HepG2 (cell line): ENCODE data around the gene UBAP1. TPM values are rescaled to one million over a fixed set of nuclear protein-coding genes. Genes with fewer than 3 reads are reported as not detected.

Experiments
- ATAC-seq: fragments of 200-7000 bp; cut with Tn5 transposase; 3 replicates; pipeline ENCODE4 v1.9.1; 2020; ENCODE audit warnings: mild to moderate bottlenecking, moderate library complexity
- BruUV-seq: library from RNA; stranded (reverse); fragments of 400-500 nt; replicated peaks from 2 replicates; lab custom pipeline; 2021; lab: Mats Ljungman, UMichigan
- CTCF ChIA-PET: fragments of 300-600 bp; formaldehyde crosslinking; extraction: SDS; loops from one replicate; lab custom pipeline; 2021; ENCODE audit warnings: low total read pairs, inconsistent platforms, low intra/inter-chr PET ratio; lab: Yijun Ruan, JAX
- POLR2A ChIA-PET: fragments of 350-600 bp; sonication (Branson Sonifier 250); formaldehyde crosslinking; loops from one replicate; lab custom pipeline; 2020; ENCODE audit warnings: antibody characterized with exemption, inconsistent platforms; lab: Yijun Ruan, JAX
- DNase-seq: peaks from one replicate; pipeline ENCODE4 v3.0.0-alpha.2; 2015; ENCODE audit warnings: low spot score
- FAIRE-seq: peaks from 3 replicates; lab custom pipeline; 2011; peaks lifted over from hg19 to GRCh38; lab: Jason Lieb, UNC
- H2AFZ ChIP-seq: one replicate; pipeline ENCODE4 v1.6.1; 2011; ENCODE audit warnings: low read length, inconsistent platforms
- H3K27ac ChIP-seq: fragments of 300-600 bp; 3 replicates; pipeline ENCODE4 v1.8.0; 2011; ENCODE audit warnings: mixed run types, mild to moderate bottlenecking, mixed read lengths, low read length, inconsistent platforms; ENCODE audit not compliant: insufficient read depth; ENCODE audit errors: extremely low read length
- H3K27me3 ChIP-seq, 2 experiments: fragments of 200-600 bp in 1 of 2; 2 replicates in 1 of 2; 3 replicates in 1 of 2; pipeline versions ENCODE4 v1.6.0 to v1.8.0; 2011; ENCODE audit warnings: low read length in 2 of 2, mild to moderate bottlenecking in 2 of 2, moderate library complexity in 2 of 2, inconsistent platforms in 1 of 2; ENCODE audit not compliant: insufficient read depth in 2 of 2, control insufficient read depth in 1 of 2
- H3K36me3 ChIP-seq, 2 experiments: fragments of 200-600 bp in 1 of 2; replicated peaks in 1 of 2; 2 replicates in 1 of 2; 3 replicates in 1 of 2; pipeline versions ENCODE4 v1.5.1 to v1.8.0; 2011; ENCODE audit warnings: low read length in 2 of 2, inconsistent platforms in 1 of 2; ENCODE audit not compliant: insufficient read depth in 2 of 2, control insufficient read depth in 1 of 2
- H3K4me1 ChIP-seq: 2 replicates; pipeline ENCODE4 v1.5.1; 2012; ENCODE audit warnings: low read length, inconsistent platforms; ENCODE audit not compliant: insufficient read depth
- H3K4me2 ChIP-seq: 2 replicates; pipeline ENCODE4 v1.6.0; 2011; ENCODE audit warnings: low read depth, low read length, inconsistent platforms
- H3K4me3 ChIP-seq, 3 experiments: fragments of 200-600 bp in 1 of 3; sonication (generic), shearing (Covaris generic) in 1 of 3; replicated peaks in 1 of 3; 2 replicates each; pipeline ENCODE4 v1.5.1; 2011 to 2016; ENCODE audit warnings: low read length in 3 of 3, inconsistent platforms in 2 of 3, low read depth in 2 of 3, mild to moderate bottlenecking in 2 of 3, control low read depth in 1 of 3, mixed read lengths in 1 of 3; ENCODE audit not compliant: insufficient read depth in 1 of 3
- H3K79me2 ChIP-seq: one replicate; pipeline ENCODE4 v1.6.1; 2011; ENCODE audit warnings: low read length, inconsistent platforms; ENCODE audit not compliant: insufficient read depth
- H3K9ac ChIP-seq: 2 replicates; pipeline ENCODE4 v1.6.0; 2011; ENCODE audit warnings: mild to moderate bottlenecking, low read depth, low read length, inconsistent platforms; ENCODE audit not compliant: insufficient read depth
- H3K9me3 ChIP-seq: 2 replicates; pipeline ENCODE4 v1.5.1; 2012; ENCODE audit warnings: mild to moderate bottlenecking, low read length
- H4K20me1 ChIP-seq: 2 replicates; pipeline ENCODE4 v1.6.0; 2011; ENCODE audit warnings: inconsistent platforms, mild to moderate bottlenecking, low read length, moderate library complexity; ENCODE audit not compliant: insufficient read depth
- IKZF4 ChIP-seq: sonication (generic); formaldehyde crosslinking; IDR thresholded peaks from 2 replicates; pipeline ENCODE4 v1.5.1; 2020; ENCODE audit warnings: borderline replicate concordance, mild to moderate bottlenecking, low read depth, missing genetic modification reagents; ENCODE audit errors: not compliant biosample characterization
- MAFF ChIP-seq: IDR thresholded peaks from 2 replicates; pipeline ENCODE4 v1.6.1; 2011; ENCODE audit warnings: low read depth, low read length, improper control_type of control experiment
- NCOA1 ChIP-seq: sonication (generic); formaldehyde crosslinking; IDR thresholded peaks from 2 replicates; pipeline ENCODE4 v1.9.0; 2021; ENCODE audit warnings: missing genetic modification reagents
- PHB2 ChIP-seq: fragments of 450-650 bp; IDR thresholded peaks from 2 replicates; pipeline ENCODE4 v1.6.1; 2018; ENCODE audit not compliant: partially characterized antibody
- POLR2AphosphoS2 ChIP-seq: IDR thresholded peaks from 2 replicates; pipeline ENCODE4 v1.6.1; 2011; ENCODE audit warnings: low read depth, low read length, improper control_type of control experiment
- REL ChIP-seq: sonication (generic); formaldehyde crosslinking; conservative IDR thresholded peaks from 2 replicates; pipeline ENCODE4 v1.8.0; 2022; ENCODE audit warnings: mild to moderate bottlenecking, missing genetic modification reagents, moderate library complexity
- THYN1 ChIP-seq: sonication (generic); formaldehyde crosslinking; IDR thresholded peaks from 2 replicates; pipeline ENCODE4 v1.8.1; 2023; ENCODE audit warnings: low read depth, mild to moderate bottlenecking, moderate library complexity, missing genetic modification reagents, borderline replicate concordance
- YEATS4 ChIP-seq: sonication (generic); formaldehyde crosslinking; IDR thresholded peaks from 2 replicates; pipeline ENCODE4 v1.4.0; 2020; ENCODE audit warnings: missing genetic modification reagents, borderline replicate concordance
- ZNF713 ChIP-seq: sonication (generic); formaldehyde crosslinking; IDR thresholded peaks from 2 replicates; pipeline ENCODE4 v1.4.0; 2020; ENCODE audit warnings: mild to moderate bottlenecking, missing genetic modification reagents
- ZNF790 ChIP-seq: sonication (generic); formaldehyde crosslinking; IDR thresholded peaks from 2 replicates; pipeline ENCODE4 v1.8.0; 2022; ENCODE audit warnings: missing genetic modification reagents, mild to moderate bottlenecking, borderline replicate concordance
- WGBS: methylation state at CpG from one replicate; pipeline ENCODE4 v1.1.6; 2017; ENCODE audit warnings: low lambda C conversion rate; 5-methylcytosine and 5-hydroxymethylcytosine counted together
- in situ Hi-C: cut with HindIII; loops from 2 replicates; pipeline ENCODE4 v1.10.0; 2017; ENCODE audit warnings: low pct_unique_long_range_greater_than_20kb; ENCODE audit not compliant: extremely low pct_ligation_motif_present
- intact Hi-C: fragments of 100-400 bp; cut with micrococcal nuclease; formaldehyde crosslinking; loops from one replicate; pipeline ENCODE4 v1.10.0; 2022; ENCODE audit not compliant: unreplicated experiment
- polyA plus RNA-seq, 8 experiments: library from polyadenylated mRNA; depleted of rRNA in 3 of 8; stranded (reverse) in 7 of 8; unstranded in 1 of 8; fragments of >200 nt; fragmentation: Illumina TruSeq in 4 of 8; extraction: Trizol in 4 of 8; gene quantifications; 2 replicates each; pipeline versions ENCODE4 v1.2.1 to v1.2.3, GENCODE V29; 2011 to 2016; ENCODE audit warnings: low read depth in 4 of 8, missing spikeins in 1 of 8, mixed read lengths in 1 of 8; ENCODE audit not compliant: insufficient read depth in 1 of 8
- total RNA-seq, 5 experiments: library from RNA; depleted of rRNA; stranded (reverse); fragments of >200 nt; fragmentation: Illumina TruSeq; extraction: Trizol; gene quantifications; 2 replicates each; pipeline ENCODE4 v1.2.3, GENCODE V29; 2016; ENCODE audit warnings: low read depth in 1 of 5
- TF ChIP-seq, protein P1 (sequence below): IDR thresholded peaks from 2 replicates; pipeline ENCODE4 v1.6.1; 2016; ENCODE audit warnings: missing biosample characterization, missing genetic modification reagents, low read depth
- TF ChIP-seq, protein P2 (sequence below): sonication (generic); formaldehyde crosslinking; IDR thresholded peaks from 2 replicates; pipeline ENCODE4 v1.4.0; 2020; ENCODE audit warnings: mild to moderate bottlenecking, low read depth, missing genetic modification reagents
- TF ChIP-seq, protein P3 (sequence below): sonication (generic); formaldehyde crosslinking; IDR thresholded peaks from 2 replicates; pipeline ENCODE4 v1.5.1; 2020; ENCODE audit warnings: mild to moderate bottlenecking, missing genetic modification reagents, moderate library complexity

The UBAP1 gene
- total and polyA plus RNA-seq, 2 of the 13 experiments (the other 11 are each of a cell fraction or from before 2014, with no cell fraction given), result 19.5 to 40.5 TPM

DNA sequence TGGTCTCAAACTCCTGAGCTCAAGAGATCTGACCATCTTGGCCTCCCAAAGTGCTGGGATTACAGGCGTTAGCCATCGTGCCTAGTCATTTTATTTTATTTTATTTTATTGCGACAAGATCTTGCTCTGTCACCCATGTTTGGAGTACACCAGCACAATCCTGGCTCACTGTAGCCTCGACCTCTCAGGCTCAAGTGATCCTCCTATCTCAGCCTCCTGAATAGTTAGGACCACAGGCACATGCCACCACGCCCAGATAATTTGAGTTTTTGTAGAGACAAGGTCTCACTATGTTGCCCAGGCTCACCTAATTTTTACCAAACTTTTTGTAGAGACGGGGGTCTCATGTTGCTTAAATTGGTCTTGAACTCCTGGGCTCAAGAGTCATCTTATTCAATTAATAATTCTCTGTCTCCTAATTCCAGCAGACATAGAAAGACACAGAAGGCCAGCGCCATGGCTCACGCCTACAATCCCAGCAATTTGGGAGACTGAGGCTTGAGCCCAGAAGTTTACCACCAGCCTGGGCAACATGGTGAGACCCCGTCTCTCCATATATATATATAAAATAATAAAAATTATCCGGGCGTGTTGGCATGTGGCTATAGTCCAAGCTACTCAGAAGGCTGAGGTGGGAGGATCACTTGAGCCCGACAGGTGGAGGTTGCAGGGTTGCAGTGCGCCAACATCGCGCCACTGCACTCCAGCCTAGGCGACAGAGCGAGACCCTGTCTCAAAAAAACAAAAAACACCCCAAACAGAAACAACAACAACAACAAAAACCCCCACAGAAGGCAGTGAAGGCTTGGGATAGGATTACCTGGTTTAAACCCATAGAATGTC is 1.0 kb upstream of the UBAP1 start (continued):
- TF ChIP-seq ZNF713 (CRISPR knock-in tag) (no peak), IKZF4 (CRISPR knock-in tag) (no peak), YEATS4 (no peak), MAFF (no peak), THYN1 (CRISPR knock-in tag) (no peak)
- TF ChIP-seq, protein P1, sequence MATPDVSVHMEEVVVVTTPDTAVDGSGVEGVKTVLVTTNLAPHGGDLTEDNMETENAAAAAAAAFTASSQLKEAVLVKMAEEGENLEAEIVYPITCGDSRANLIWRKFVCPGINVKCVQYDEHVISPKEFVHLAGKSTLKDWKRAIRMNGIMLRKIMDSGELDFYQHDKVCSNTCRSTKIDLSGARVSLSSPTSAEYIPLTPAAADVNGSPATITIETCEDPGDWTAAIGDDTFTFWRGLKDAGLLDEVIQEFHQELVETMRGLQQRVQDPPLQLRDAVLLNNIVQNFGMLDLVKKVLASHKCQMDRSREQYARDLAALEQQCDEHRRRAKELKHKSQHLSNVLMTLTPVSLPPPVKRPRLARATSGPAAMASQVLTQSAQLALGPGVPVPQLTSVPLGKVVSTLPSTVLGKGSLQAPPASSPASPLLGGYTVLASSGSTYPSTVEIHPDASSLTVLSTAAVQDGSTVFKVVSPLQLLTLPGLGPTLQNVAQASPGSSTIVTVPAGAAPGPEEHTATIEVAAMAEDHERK (CRISPR knock-in tag), result no peak

DNA sequence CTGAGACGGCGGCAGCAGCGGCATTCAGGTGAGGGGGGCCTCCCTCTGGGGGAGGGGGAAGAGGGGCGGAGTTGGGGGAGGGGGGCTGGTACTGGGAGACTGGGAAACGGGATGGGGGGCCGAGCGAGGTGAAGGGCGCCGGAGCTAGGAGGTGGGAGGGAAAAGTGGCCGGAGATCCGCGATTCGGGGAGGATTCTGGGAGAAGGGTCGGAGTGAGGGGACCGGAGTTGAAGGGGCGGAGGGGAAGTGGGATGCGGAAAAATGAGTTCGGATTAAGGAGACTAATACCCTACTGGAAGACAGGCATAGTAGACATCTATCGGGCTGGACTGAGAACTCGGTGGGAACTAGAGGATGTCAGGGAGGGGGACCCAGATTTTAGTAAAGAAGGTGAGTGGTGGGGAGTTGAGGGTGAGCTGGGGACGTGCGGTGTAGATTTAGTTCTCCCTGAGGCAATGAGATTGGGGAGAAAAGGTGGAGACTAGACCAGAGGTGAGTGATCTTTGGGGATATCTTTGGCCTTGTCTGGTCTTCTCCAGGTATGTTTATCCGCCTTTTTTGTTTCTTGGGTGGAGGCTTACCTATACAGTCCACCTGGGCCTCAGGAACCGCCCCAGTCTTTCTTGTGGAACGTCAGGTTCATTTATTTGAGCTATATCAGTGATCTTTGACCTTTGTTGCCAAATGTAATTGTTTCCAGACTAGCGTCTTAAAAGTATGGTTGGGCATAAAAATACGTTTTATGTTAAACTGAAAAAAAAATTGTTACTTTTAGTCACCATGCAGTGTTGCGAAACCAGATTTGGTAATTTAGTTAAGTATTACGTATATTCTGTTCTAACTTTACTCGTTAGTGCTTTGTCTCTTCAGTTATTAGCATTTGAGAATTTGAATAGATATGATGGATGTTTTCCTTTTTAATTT is 632 bp downstream of the UBAP1 start:
- Histone ChIP-seq H3K4me2 (peak overlapping the region; percentile 77), H3K27me3 (peaks cover 0 to 3% of the 10 kb centered on the region in 2 experiments; a peak in 1 of 5 replicates), H3K79me2 (peaks cover 43% of the 10 kb centered on the region), H2AFZ (no peak overlapping the region), H3K9ac (peak overlapping the region; percentile 93), H3K4me3 (peak overlapping the region; percentile 80 to 97 (median 84)), H4K20me1 (peaks cover 3% of the 10 kb centered on the region; the same call in 1 of the 2 replicates), H3K4me1 (peaks cover 8% of the 10 kb centered on the region), H3K9me3 (no peaks in the 10 kb centered on the region), H3K36me3 (no peaks in the 10 kb centered on the region), H3K27ac (peak overlapping the region; percentile 82)
- FAIRE-seq (peak; percentile 28), DNase-seq (no peak), ATAC-seq (peak; percentile 55)
- in situ Hi-C loops (no loop called here), intact Hi-C loops (loop anchor here (5.0 kb wide), 2 partner anchors 52 to 73 kb away; partner anchors contain the start of gene DCAF12)
- WGBS, result under 1% methylated on average over 30 of the region's 30 CpGs
- ChIA-PET POLR2A (interaction anchor here (0.8 to 3.7 kb wide), 16 partner anchors 10 to 893 kb away, joined by 3 to 35 read pairs (median 8); partner anchors contain the start of genes DCAF12, UBAP2 and VCP), CTCF (no interaction called here)
- TSS peak; percentile 84 for BruUV-seq
- TF ChIP-seq REL (no peak), PHB2 (no peak), NCOA1 (CRISPR knock-in tag) (0 out of 2 replicates have a peak, but pooled peaks have one; percentile 20), POLR2AphosphoS2 (no peak), ZNF790 (CRISPR knock-in tag) (peak; percentile 55; the same call in 1 of the 2 replicates)
- TF ChIP-seq, protein P2, sequence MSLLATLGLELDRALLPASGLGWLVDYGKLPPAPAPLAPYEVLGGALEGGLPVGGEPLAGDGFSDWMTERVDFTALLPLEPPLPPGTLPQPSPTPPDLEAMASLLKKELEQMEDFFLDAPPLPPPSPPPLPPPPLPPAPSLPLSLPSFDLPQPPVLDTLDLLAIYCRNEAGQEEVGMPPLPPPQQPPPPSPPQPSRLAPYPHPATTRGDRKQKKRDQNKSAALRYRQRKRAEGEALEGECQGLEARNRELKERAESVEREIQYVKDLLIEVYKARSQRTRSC (CRISPR knock-in tag), result no peak
- TF ChIP-seq, protein P3, sequence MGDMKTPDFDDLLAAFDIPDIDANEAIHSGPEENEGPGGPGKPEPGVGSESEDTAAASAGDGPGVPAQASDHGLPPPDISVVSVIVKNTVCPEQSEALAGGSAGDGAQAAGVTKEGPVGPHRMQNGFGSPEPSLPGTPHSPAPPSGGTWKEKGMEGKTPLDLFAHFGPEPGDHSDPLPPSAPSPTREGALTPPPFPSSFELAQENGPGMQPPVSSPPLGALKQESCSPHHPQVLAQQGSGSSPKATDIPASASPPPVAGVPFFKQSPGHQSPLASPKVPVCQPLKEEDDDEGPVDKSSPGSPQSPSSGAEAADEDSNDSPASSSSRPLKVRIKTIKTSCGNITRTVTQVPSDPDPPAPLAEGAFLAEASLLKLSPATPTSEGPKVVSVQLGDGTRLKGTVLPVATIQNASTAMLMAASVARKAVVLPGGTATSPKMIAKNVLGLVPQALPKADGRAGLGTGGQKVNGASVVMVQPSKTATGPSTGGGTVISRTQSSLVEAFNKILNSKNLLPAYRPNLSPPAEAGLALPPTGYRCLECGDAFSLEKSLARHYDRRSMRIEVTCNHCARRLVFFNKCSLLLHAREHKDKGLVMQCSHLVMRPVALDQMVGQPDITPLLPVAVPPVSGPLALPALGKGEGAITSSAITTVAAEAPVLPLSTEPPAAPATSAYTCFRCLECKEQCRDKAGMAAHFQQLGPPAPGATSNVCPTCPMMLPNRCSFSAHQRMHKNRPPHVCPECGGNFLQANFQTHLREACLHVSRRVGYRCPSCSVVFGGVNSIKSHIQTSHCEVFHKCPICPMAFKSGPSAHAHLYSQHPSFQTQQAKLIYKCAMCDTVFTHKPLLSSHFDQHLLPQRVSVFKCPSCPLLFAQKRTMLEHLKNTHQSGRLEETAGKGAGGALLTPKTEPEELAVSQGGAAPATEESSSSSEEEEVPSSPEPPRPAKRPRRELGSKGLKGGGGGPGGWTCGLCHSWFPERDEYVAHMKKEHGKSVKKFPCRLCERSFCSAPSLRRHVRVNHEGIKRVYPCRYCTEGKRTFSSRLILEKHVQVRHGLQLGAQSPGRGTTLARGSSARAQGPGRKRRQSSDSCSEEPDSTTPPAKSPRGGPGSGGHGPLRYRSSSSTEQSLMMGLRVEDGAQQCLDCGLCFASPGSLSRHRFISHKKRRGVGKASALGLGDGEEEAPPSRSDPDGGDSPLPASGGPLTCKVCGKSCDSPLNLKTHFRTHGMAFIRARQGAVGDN (CRISPR knock-in tag), result no peak
